Endothelial cell of umbilical vein (primary cell): Measurements from ENCODE around the gene NCOA3. TPM values are rescaled to one million over a fixed set of nuclear protein-coding genes. Genes with fewer than 3 reads are reported as not detected.

ENCODE experiments used
- BruUV-seq: library from RNA; stranded (reverse); fragments of 400-500 nt; replicated peaks from 2 replicates; lab custom pipeline; 2021; lab: Mats Ljungman, UMichigan
- CTCF ChIA-PET: fragments of 300-600, 350-600 bp; sonication (Branson Sonifier 250); formaldehyde crosslinking; loops from one replicate; lab custom pipeline; 2021; ENCODE audit warnings: antibody characterized with exemption, inconsistent platforms; lab: Charles Lee
- POLR2A ChIA-PET: fragments of 300-600, 350-600 bp; sonication (Branson Sonifier 250); formaldehyde crosslinking; loops from one replicate; lab custom pipeline; 2021; ENCODE audit warnings: antibody characterized with exemption, inconsistent platforms; lab: Charles Lee
- DNase-seq: peaks from one replicate; pipeline ENCODE4 v3.0.0-alpha.2; 2011; ENCODE audit warnings: low read depth, low spot score
- FAIRE-seq: peaks from 2 replicates; lab custom pipeline; 2011; peaks lifted over from hg19 to GRCh38; lab: Jason Lieb, UNC
- H2AFZ ChIP-seq: 2 replicates; pipeline ENCODE4 v1.6.0; 2012; ENCODE audit warnings: low read depth, low read length, control low read depth, inconsistent platforms
- H3K27ac ChIP-seq: 2 replicates; pipeline ENCODE4 v1.5.1; 2011; ENCODE audit warnings: low read depth, mild to moderate bottlenecking, control low read depth, low read length, moderate library complexity; ENCODE audit not compliant: insufficient read depth
- H3K27me3 ChIP-seq, 2 experiments: 2 replicates each; pipeline versions ENCODE4 v1.6.0 to v1.6.1; 2011; ENCODE audit warnings: low read length in 2 of 2, mixed read lengths in 1 of 2; ENCODE audit not compliant: control insufficient read depth in 2 of 2, insufficient read depth in 2 of 2
- H3K36me3 ChIP-seq, 2 experiments: 2 replicates in 1 of 2; 3 replicates in 1 of 2; pipeline ENCODE4 v1.5.1; 2011; ENCODE audit warnings: low read length in 2 of 2, mild to moderate bottlenecking in 1 of 2, moderate library complexity in 1 of 2; ENCODE audit not compliant: control insufficient read depth in 2 of 2, insufficient read depth in 2 of 2; ENCODE audit errors: extremely low read depth in 1 of 2
- H3K4me1 ChIP-seq: 3 replicates; pipeline ENCODE4 v1.5.1; 2011; ENCODE audit warnings: mild to moderate bottlenecking, low read length; ENCODE audit not compliant: control insufficient read depth, insufficient read depth; ENCODE audit errors: extremely low read depth
- H3K4me2 ChIP-seq: 2 replicates; pipeline ENCODE4 v1.6.1; 2011; ENCODE audit warnings: low read length, control low read depth, mixed read lengths; ENCODE audit not compliant: insufficient read depth
- H3K4me3 ChIP-seq, 3 experiments: fragments of 200-600 bp in 1 of 3; sonication (generic), shearing (Covaris generic) in 1 of 3; replicated peaks in 1 of 3; 2 replicates each; pipeline ENCODE4 v1.5.1; 2011 to 2016; ENCODE audit warnings: control low read depth in 3 of 3, low read length in 3 of 3, mild to moderate bottlenecking in 2 of 3, inconsistent platforms in 1 of 3, low read depth in 1 of 3, moderate library complexity in 1 of 3; ENCODE audit not compliant: insufficient read depth in 1 of 3
- H3K79me2 ChIP-seq: 2 replicates; pipeline ENCODE4 v1.6.0; 2012; ENCODE audit warnings: low read length, inconsistent platforms; ENCODE audit not compliant: control insufficient read depth, insufficient read depth
- H3K9ac ChIP-seq: replicated peaks from 2 replicates; pipeline ENCODE3; 2011; ENCODE audit warnings: low read length, control low read depth; ENCODE audit not compliant: insufficient read depth; ENCODE audit errors: extremely low read depth
- H3K9me1 ChIP-seq: replicated peaks from 3 replicates; pipeline ENCODE4 v1.6.0; 2011; ENCODE audit warnings: mild to moderate bottlenecking, low read length; ENCODE audit not compliant: control insufficient read depth, insufficient read depth; ENCODE audit errors: extremely low read depth
- H3K9me3 ChIP-seq: replicated peaks from 2 replicates; pipeline ENCODE4 v1.5.1; 2012; ENCODE audit warnings: low read length, inconsistent platforms; ENCODE audit not compliant: control insufficient read depth, insufficient read depth
- H4K20me1 ChIP-seq: replicated peaks from 2 replicates; pipeline ENCODE3; 2011; ENCODE audit warnings: mild to moderate bottlenecking, low read length; ENCODE audit not compliant: control insufficient read depth, insufficient read depth; ENCODE audit errors: extremely low read depth
- CTCF ChIP-seq, 2 donors: IDR thresholded peaks; 1 replicate in 1 of 2; 2 replicates in 1 of 2; pipeline ENCODE4 v1.5.1; 2011; ENCODE audit warnings: low read length in 2 of 2, mild to moderate bottlenecking in 2 of 2, moderate library complexity in 2 of 2, control low read depth in 1 of 2, inconsistent platforms in 1 of 2, low read depth in 1 of 2; ENCODE audit not compliant: insufficient read depth in 1 of 2; ENCODE audit errors: extremely low read depth in 1 of 2
- EZH2 ChIP-seq: IDR thresholded peaks from 2 replicates; pipeline ENCODE4 v1.6.1; 2012; ENCODE audit warnings: borderline replicate concordance, low read depth, mild to moderate bottlenecking, moderate library complexity, low read length, inconsistent platforms; ENCODE audit not compliant: severe bottlenecking
- FOS ChIP-seq: IDR thresholded peaks from 2 replicates; pipeline ENCODE4 v1.6.1; 2011; ENCODE audit warnings: mild to moderate bottlenecking, low read length, moderate library complexity, borderline replicate concordance; ENCODE audit not compliant: insufficient read depth
- GATA2 ChIP-seq: IDR thresholded peaks from 2 replicates; pipeline ENCODE4 v1.7.0; 2011; ENCODE audit warnings: low read depth, mild to moderate bottlenecking, moderate library complexity, mixed read lengths, low read length; ENCODE audit not compliant: insufficient read length, insufficient read depth
- JUN ChIP-seq: IDR thresholded peaks from 2 replicates; pipeline ENCODE4 v1.6.1; 2011; ENCODE audit warnings: borderline replicate concordance, low read depth; ENCODE audit not compliant: insufficient read length, insufficient read depth
- MAX ChIP-seq: IDR thresholded peaks from 2 replicates; pipeline ENCODE4 v1.6.1; 2011; ENCODE audit not compliant: insufficient read depth, insufficient read length
- MYC ChIP-seq: IDR thresholded peaks from one replicate; pipeline ENCODE4 v1.6.1; 2011; ENCODE audit warnings: mild to moderate bottlenecking, low read depth, low read length
- POLR2A ChIP-seq: IDR thresholded peaks from 2 replicates; pipeline ENCODE4 v1.6.1; 2012; ENCODE audit warnings: low read depth, mild to moderate bottlenecking, control low read depth, low read length
- POLR2AphosphoS5 ChIP-seq: IDR thresholded peaks from 2 replicates; pipeline ENCODE4 v1.6.1; 2012; ENCODE audit warnings: low read depth, mild to moderate bottlenecking, control low read depth, low read length, moderate library complexity; ENCODE audit not compliant: insufficient read depth
- dilution Hi-C: fragments of 300-500 bp; cut with MboI; formaldehyde crosslinking; loops from one replicate; pipeline ENCODE4 v1.15.0; 2019; ENCODE audit warnings: low sequenced_read_pairs; ENCODE audit not compliant: extremely low pct_ligation_motif_present
- intact Hi-C: fragments of 100-400 bp; cut with micrococcal nuclease; formaldehyde crosslinking; loops from one replicate; pipeline ENCODE4 v1.10.0; 2022
- polyA plus RNA-seq, 4 experiments: library from polyadenylated mRNA; depleted of rRNA in 3 of 4; stranded (reverse) in 3 of 4; unstranded in 1 of 4; fragments of >200 nt; gene quantifications; 2 replicates each; pipeline versions ENCODE4 v1.2.1 to v1.2.3, GENCODE V29; 2011 to 2012; ENCODE audit warnings: missing spikeins in 1 of 4
- total RNA-seq: library from RNA; stranded (reverse); gene quantifications from 2 replicates; pipeline ENCODE4 v1.2.3, GENCODE V29; 2021

Gene NCOA3
- total and polyA plus RNA-seq, 2 donors (not counting 3 experiments of a cell fraction or from before 2014, with no cell fraction given) = 12.0 to 35.6 TPM

DNA sequence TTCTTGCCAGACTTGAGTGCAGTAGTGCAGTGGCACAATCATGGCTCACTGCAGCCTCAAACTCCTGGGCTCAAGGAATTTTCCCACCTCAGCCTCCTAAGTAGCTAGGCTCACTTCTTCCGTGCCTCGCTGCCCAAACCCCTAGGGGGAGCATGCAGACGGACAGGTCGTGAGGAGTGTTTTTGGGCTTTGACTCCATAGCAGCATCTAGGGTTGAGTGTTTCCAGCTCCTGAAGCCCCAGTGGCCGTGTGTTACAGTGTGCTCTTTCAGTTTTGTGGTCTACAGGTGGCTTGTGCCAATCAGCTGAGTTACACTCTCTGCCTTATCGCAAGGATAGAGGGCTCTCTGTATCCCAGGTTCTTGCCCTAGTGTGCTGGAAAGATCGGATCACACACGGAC is 33.4 kb downstream of the NCOA3 start:
- no peaks in the 10 kb centered on the region for H3K27me3 ChIP-seq
- no peak overlapping the region for H3K9ac ChIP-seq
- no peaks in the 10 kb centered on the region for H3K36me3 ChIP-seq
- H3K4me1 ChIP-seq = no peaks in the 10 kb centered on the region
- DNase-seq (no peak), FAIRE-seq (no peak)
- no peaks in the 10 kb centered on the region for H3K9me1 ChIP-seq
- peaks cover 3% of the 10 kb centered on the region for H4K20me1 ChIP-seq
- ChIA-PET POLR2A (no interaction called here), CTCF (interaction anchor here (0.9 to 1.6 kb wide), 4 partner anchors 19 to 86 kb away, joined by 3 to 6 read pairs (median 3); no protein-coding TSS in a partner anchor)
- H2AFZ ChIP-seq = no peak overlapping the region
- intact Hi-C loops (no loop called here), dilution Hi-C loops (no loop called here)
- no peak for TF ChIP-seq EZH2
- TF ChIP-seq POLR2A = no peak
- H3K9me3 ChIP-seq = no peaks in the 10 kb centered on the region
- no peak overlapping the region for H3K4me3 ChIP-seq
- no TSS peak for BruUV-seq
- H3K79me2 ChIP-seq = peaks cover 48% of the 10 kb centered on the region
- H3K4me2 ChIP-seq = no peak overlapping the region
- no peak overlapping the region for H3K27ac ChIP-seq

GRCh38 chr20:47535994-47536393 is 34.3 kb downstream of the NCOA3 start:
- no peaks in the 10 kb centered on the region for H3K9me1 ChIP-seq
- H3K9me3 ChIP-seq = no peaks in the 10 kb centered on the region
- peaks cover 5% of the 10 kb centered on the region for H3K4me1 ChIP-seq
- H3K4me2 ChIP-seq = no peak overlapping the region
- no TSS peak for BruUV-seq
- ChIA-PET CTCF (interaction anchor here (0.8 to 1.0 kb wide), 2 partner anchors 74 to 85 kb away, joined by 3 read pairs; no protein-coding TSS in a partner anchor), POLR2A (no interaction called here)
- no peak for TF ChIP-seq MYC
- no peak for TF ChIP-seq EZH2
- TF ChIP-seq MAX = no peak
- no peak for TF ChIP-seq GATA2
- TF ChIP-seq FOS = no peak
- TF ChIP-seq JUN = no peak
- no peak for TF ChIP-seq POLR2A
- TF ChIP-seq CTCF (IDR thresholded peaks at IDR 0.05; ENCODE audit: extremely low read depth in 1 of 2, insufficient read depth in 1 of 2, low read depth in 1 of 2, low read length in 2 of 2) = no peak
- TF ChIP-seq POLR2AphosphoS5 = no peak
- H2AFZ ChIP-seq = no peak overlapping the region
- DNase-seq (no peak), FAIRE-seq (no peak)
- H3K4me3 ChIP-seq = no peak overlapping the region
- H4K20me1 ChIP-seq = peaks cover 3% of the 10 kb centered on the region
- dilution Hi-C loops (no loop called here), intact Hi-C loops (no loop called here)
- H3K27me3 ChIP-seq = no peaks in the 10 kb centered on the region
- H3K79me2 ChIP-seq = peaks cover 56% of the 10 kb centered on the region
- H3K27ac ChIP-seq = no peak overlapping the region
- no peaks in the 10 kb centered on the region for H3K36me3 ChIP-seq
- no peak overlapping the region for H3K9ac ChIP-seq
